HCT116 (cell line): ENCODE data around the gene SEPTIN8. TPM values are rescaled to one million over a fixed set of nuclear protein-coding genes. Genes with fewer than 3 reads are reported as not detected.

Experiments
- ATAC-seq: fragments of 200-7000 bp; cut with Tn5 transposase; 2 replicates; pipeline ENCODE4 v1.9.1; 2020; ENCODE audit warnings: mild to moderate bottlenecking, moderate library complexity
- BruUV-seq: library from RNA; stranded (reverse); fragments of 400-500 nt; replicated peaks from 2 replicates; lab custom pipeline; 2021; lab: Mats Ljungman, UMichigan
- CTCF ChIA-PET: fragments of 300-600 bp; sonication (Branson Sonifier 250); formaldehyde crosslinking; loops from one replicate; lab custom pipeline; 2021; ENCODE audit warnings: antibody characterized with exemption; lab: Charles Lee
- POLR2A ChIA-PET: fragments of 300-600, 350-600 bp; sonication (Branson Sonifier 250); formaldehyde crosslinking; loops from one replicate; lab custom pipeline; 2021; ENCODE audit warnings: antibody characterized with exemption; lab: Charles Lee
- RAD21 ChIA-PET, 2 experiments: fragments of 300-600 bp; sonication (Branson Sonifier 250); formaldehyde crosslinking; loops; one replicate each; lab custom pipeline; 2023; ENCODE audit warnings: low total read pairs in 2 of 2; ENCODE audit not compliant: uncharacterized antibody in 2 of 2, unreplicated experiment in 2 of 2, low non-redundant PET in 1 of 2; lab: Charles Lee
- DNase-seq: peaks from one replicate; pipeline ENCODE4 v3.0.0-alpha.2; 2010; ENCODE audit warnings: low read depth, low spot score
- H2AFZ ChIP-seq: fragments of 200-600 bp; shearing (Covaris generic), sonication (generic); 2 replicates; pipeline ENCODE4 v1.6.1; 2017; ENCODE audit warnings: low read depth, mixed run types, mixed read lengths, antibody characterized with exemption, low read length; ENCODE audit not compliant: poor library complexity, severe bottlenecking
- H3K27ac ChIP-seq: 2 replicates; pipeline ENCODE4 v1.5.1; 2012; ENCODE audit warnings: low read depth, low read length
- H3K27me3 ChIP-seq: fragments of 200-600 bp; sonication (generic); 2 replicates; pipeline ENCODE4 v1.6.1; 2016; ENCODE audit warnings: mixed run types, low read length, mixed read lengths; ENCODE audit not compliant: insufficient read depth
- H3K36me3 ChIP-seq, 2 experiments: fragments of 200-500 bp in 1 of 2; fragments of 200-600 bp in 1 of 2; sonication (Bioruptor generic) in 1 of 2; sonication (generic) in 1 of 2; 2 replicates each; pipeline versions ENCODE4 v1.5.1 to v1.6.1; 2014 to 2016; ENCODE audit warnings: low read length in 2 of 2, inconsistent platforms in 1 of 2, mixed read lengths in 1 of 2, mixed run types in 1 of 2; ENCODE audit not compliant: insufficient read depth in 2 of 2, control insufficient read depth in 1 of 2
- H3K4me1 ChIP-seq, 2 experiments: fragments of 200-600 bp in 1 of 2; sonication (generic) in 1 of 2; 2 replicates each; pipeline versions ENCODE4 v1.5.1 to v1.6.1; 2012 to 2017; ENCODE audit warnings: low read length in 2 of 2, inconsistent platforms in 1 of 2, mild to moderate bottlenecking in 1 of 2, mixed read lengths in 1 of 2, mixed run types in 1 of 2, moderate library complexity in 1 of 2; ENCODE audit not compliant: insufficient read depth in 2 of 2, control insufficient read depth in 1 of 2
- H3K4me2 ChIP-seq: fragments of 200-600 bp; sonication (generic); 2 replicates; pipeline ENCODE4 v1.6.1; 2017; ENCODE audit warnings: mixed run types, low read length, mixed read lengths
- H3K4me3 ChIP-seq, 2 experiments: fragments of 200-600 bp in 1 of 2; sonication (generic) in 1 of 2; replicated peaks in 1 of 2; 2 replicates each; pipeline ENCODE4 v1.5.1; 2011 to 2016; ENCODE audit warnings: low read length in 2 of 2, control low read depth in 1 of 2, low read depth in 1 of 2, mild to moderate bottlenecking in 1 of 2, mixed read lengths in 1 of 2, mixed run types in 1 of 2
- H3K79me2 ChIP-seq: fragments of 200-600 bp; sonication (generic); 2 replicates; pipeline ENCODE4 v1.6.1; 2017; ENCODE audit warnings: mild to moderate bottlenecking, mixed run types, low read length, moderate library complexity, mixed read lengths; ENCODE audit not compliant: insufficient read depth
- H3K9ac ChIP-seq: fragments of 200-600 bp; sonication (generic); 2 replicates; pipeline ENCODE4 v1.6.1; 2016; ENCODE audit warnings: low read length, mixed read lengths
- H3K9me2 ChIP-seq: fragments of 200-600 bp; sonication (generic), shearing (Covaris generic); 2 replicates; pipeline ENCODE4 v1.6.1; 2017; ENCODE audit warnings: mixed run types, mild to moderate bottlenecking, moderate library complexity; ENCODE audit not compliant: insufficient read depth
- H3K9me3 ChIP-seq, 2 experiments: fragments of 200-500 bp in 1 of 2; fragments of 200-600 bp in 1 of 2; sonication (Bioruptor generic) in 1 of 2; sonication (generic) in 1 of 2; 2 replicates each; pipeline ENCODE4 v1.6.1; 2014 to 2017; ENCODE audit warnings: low read length in 2 of 2, mixed read lengths in 2 of 2, inconsistent platforms in 1 of 2, low read depth in 1 of 2, mild to moderate bottlenecking in 1 of 2, mixed run types in 1 of 2, moderate library complexity in 1 of 2; ENCODE audit not compliant: control insufficient read depth in 1 of 2, insufficient read depth in 1 of 2
- H4K20me1 ChIP-seq: fragments of 200-600 bp; sonication (generic), shearing (Covaris generic); 2 replicates; pipeline ENCODE4 v1.6.1; 2017; ENCODE audit warnings: mixed run types, mild to moderate bottlenecking, moderate library complexity; ENCODE audit not compliant: insufficient read depth
- CEBPB ChIP-seq: IDR thresholded peaks from 2 replicates; pipeline ENCODE4 v1.6.1; 2012; ENCODE audit warnings: low read depth
- EGR1 ChIP-seq: IDR thresholded peaks from 2 replicates; pipeline ENCODE4 v1.6.1; 2012; ENCODE audit warnings: low read depth
- ELF1 ChIP-seq: IDR thresholded peaks from 2 replicates; pipeline ENCODE4 v1.6.1; 2012; ENCODE audit warnings: low read depth, borderline replicate concordance
- EZH2phosphoT487 ChIP-seq: fragments of 200-600 bp; IDR thresholded peaks from 2 replicates; pipeline ENCODE4 v1.6.1; 2018; ENCODE audit warnings: antibody characterized with exemption, borderline replicate concordance
- FOSL1 ChIP-seq: IDR thresholded peaks from 2 replicates; pipeline ENCODE4 v1.6.1; 2012; ENCODE audit warnings: low read depth
- JUND ChIP-seq: IDR thresholded peaks from 2 replicates; pipeline ENCODE4 v1.6.1; 2012
- POLR2A ChIP-seq: IDR thresholded peaks from 2 replicates; pipeline ENCODE4 v1.7.0; 2011; ENCODE audit warnings: borderline replicate concordance; ENCODE audit not compliant: insufficient read depth, insufficient read length; ENCODE audit errors: extremely low read depth
- POLR2AphosphoS5 ChIP-seq: IDR thresholded peaks from 2 replicates; pipeline ENCODE4 v1.6.1; 2011; ENCODE audit warnings: mild to moderate bottlenecking, low read depth, low read length, moderate library complexity
- RAD21 ChIP-seq: IDR thresholded peaks from 2 replicates; pipeline ENCODE4 v1.6.1; 2012; ENCODE audit warnings: low read depth, mild to moderate bottlenecking
- SP1 ChIP-seq: IDR thresholded peaks from 2 replicates; pipeline ENCODE4 v1.6.1; 2012; ENCODE audit warnings: low read depth
- SRF ChIP-seq: IDR thresholded peaks from 2 replicates; pipeline ENCODE4 v1.6.1; 2012; ENCODE audit warnings: low read depth
- TCF7L2 ChIP-seq: IDR thresholded peaks from 2 replicates; pipeline ENCODE4 v1.7.0; 2011; ENCODE audit warnings: borderline replicate concordance, inconsistent platforms; ENCODE audit not compliant: insufficient read depth, insufficient read length; ENCODE audit errors: extremely low read depth
- YY1 ChIP-seq: IDR thresholded peaks from 2 replicates; pipeline ENCODE4 v1.6.1; 2011; ENCODE audit warnings: low read length, low read depth, moderate library complexity, mild to moderate bottlenecking; ENCODE audit not compliant: insufficient replicate concordance; ENCODE audit errors: extremely low read depth
- ZBTB33 ChIP-seq: IDR thresholded peaks from 2 replicates; pipeline ENCODE4 v1.6.1; 2011; ENCODE audit warnings: mild to moderate bottlenecking, low read length, moderate library complexity; ENCODE audit not compliant: insufficient replicate concordance; ENCODE audit errors: extremely low read depth
- ZFX ChIP-seq: fragments of 450-650 bp; IDR thresholded peaks from 2 replicates; pipeline ENCODE4 v1.6.1; 2017
- ZNF274 ChIP-seq: fragments of 200-500 bp; sonication (Bioruptor generic); IDR thresholded peaks from 2 replicates; pipeline ENCODE4 v1.6.1; 2014; ENCODE audit warnings: mild to moderate bottlenecking, low read depth, low read length, inconsistent platforms
- intact Hi-C: fragments of 100-400 bp; cut with micrococcal nuclease; formaldehyde crosslinking; loops from 2 replicates; pipeline ENCODE4 v1.10.0; 2022
- total RNA-seq: library from RNA; stranded (reverse); gene quantifications from one replicate; pipeline ENCODE4 v1.2.1, GENCODE V29; 2021; ENCODE audit not compliant: unreplicated experiment
- TF ChIP-seq, protein P1 (sequence below): IDR thresholded peaks from 2 replicates; pipeline ENCODE4 v1.6.1; 2012
- TF ChIP-seq, protein P2 (sequence below): IDR thresholded peaks from 2 replicates; pipeline ENCODE4 v1.6.1; 2012; ENCODE audit warnings: low read depth
- TF ChIP-seq, protein P3 (sequence below): IDR thresholded peaks from 2 replicates; pipeline ENCODE4 v1.6.1; 2012
- TF ChIP-seq, protein P4 (sequence below), 3 experiments: fragments of 200-600 bp in 1 of 3; sonication (generic) in 1 of 3; IDR thresholded peaks in 2 of 3; conservative IDR thresholded peaks in 1 of 3; 2 replicates each; pipeline ENCODE4 v1.5.1; 2012 to 2017; ENCODE audit warnings: low read depth in 2 of 3, low read length in 2 of 3, antibody characterized with exemption in 1 of 3, borderline replicate concordance in 1 of 3, control low read depth in 1 of 3, mild to moderate bottlenecking in 1 of 3, mixed read lengths in 1 of 3, mixed run types in 1 of 3, moderate library complexity in 1 of 3; ENCODE audit not compliant: insufficient read depth in 1 of 3

The SEPTIN8 gene
- total RNA-seq, 1 experiment from 2014 or later: 34.6 TPM

DNA sequence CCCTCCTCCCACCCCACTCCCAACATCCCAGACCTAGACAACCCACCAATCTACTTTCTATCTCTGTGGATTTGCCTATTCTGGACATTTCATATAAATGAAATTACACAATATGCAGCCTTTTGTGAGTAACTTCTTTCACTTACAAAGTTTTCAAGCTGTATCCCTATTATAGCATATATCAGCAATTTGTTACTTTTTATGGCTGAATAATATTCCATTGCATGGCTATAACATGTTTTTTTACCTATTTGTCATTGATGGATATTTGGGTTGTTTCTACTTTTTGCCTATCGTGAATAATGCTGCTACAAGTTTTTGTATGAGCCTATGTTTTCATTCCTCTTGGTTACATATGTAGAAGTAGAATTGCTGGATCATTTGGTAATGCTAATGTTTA, 37.8 kb downstream of the SEPTIN8 start:
- no peaks in the 10 kb centered on the region for H4K20me1 ChIP-seq
- no peaks in the 10 kb centered on the region for H3K27me3 ChIP-seq
- no peaks in the 10 kb centered on the region for H3K36me3 ChIP-seq
- intact Hi-C loops: no loop called here
- H3K27ac ChIP-seq: no peak overlapping the region
- peaks cover 9% of the 10 kb centered on the region; the same call in 1 of the 2 replicates for H3K79me2 ChIP-seq
- CTCF ChIA-PET: no interaction called here
- 0 out of 4 replicates have a peak, but pooled peaks cover 0 to 3% of the 10 kb centered on the region in 2 experiments for H3K9me3 ChIP-seq
- no peaks in the 10 kb centered on the region for H3K9me2 ChIP-seq
- H3K9ac ChIP-seq: no peak overlapping the region
- H3K4me2 ChIP-seq: no peak overlapping the region
- no peak overlapping the region for H3K4me3 ChIP-seq
- no peak for TF ChIP-seq ZBTB33
- no peak for TF ChIP-seq ZFX
- no peak for TF ChIP-seq ZNF274
- no peak for TF ChIP-seq POLR2A
- TF ChIP-seq JUND: no peak
- TF ChIP-seq SP1: no peak
- no peak for TF ChIP-seq TCF7L2
- TF ChIP-seq POLR2AphosphoS5: no peak
- TF ChIP-seq YY1: no peak
- TF ChIP-seq EGR1: no peak
- TF ChIP-seq CEBPB: no peak
- TF ChIP-seq SRF: no peak
- TF ChIP-seq, protein P1, sequence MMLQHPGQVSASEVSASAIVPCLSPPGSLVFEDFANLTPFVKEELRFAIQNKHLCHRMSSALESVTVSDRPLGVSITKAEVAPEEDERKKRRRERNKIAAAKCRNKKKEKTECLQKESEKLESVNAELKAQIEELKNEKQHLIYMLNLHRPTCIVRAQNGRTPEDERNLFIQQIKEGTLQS: no peak
- TF ChIP-seq, protein P2, sequence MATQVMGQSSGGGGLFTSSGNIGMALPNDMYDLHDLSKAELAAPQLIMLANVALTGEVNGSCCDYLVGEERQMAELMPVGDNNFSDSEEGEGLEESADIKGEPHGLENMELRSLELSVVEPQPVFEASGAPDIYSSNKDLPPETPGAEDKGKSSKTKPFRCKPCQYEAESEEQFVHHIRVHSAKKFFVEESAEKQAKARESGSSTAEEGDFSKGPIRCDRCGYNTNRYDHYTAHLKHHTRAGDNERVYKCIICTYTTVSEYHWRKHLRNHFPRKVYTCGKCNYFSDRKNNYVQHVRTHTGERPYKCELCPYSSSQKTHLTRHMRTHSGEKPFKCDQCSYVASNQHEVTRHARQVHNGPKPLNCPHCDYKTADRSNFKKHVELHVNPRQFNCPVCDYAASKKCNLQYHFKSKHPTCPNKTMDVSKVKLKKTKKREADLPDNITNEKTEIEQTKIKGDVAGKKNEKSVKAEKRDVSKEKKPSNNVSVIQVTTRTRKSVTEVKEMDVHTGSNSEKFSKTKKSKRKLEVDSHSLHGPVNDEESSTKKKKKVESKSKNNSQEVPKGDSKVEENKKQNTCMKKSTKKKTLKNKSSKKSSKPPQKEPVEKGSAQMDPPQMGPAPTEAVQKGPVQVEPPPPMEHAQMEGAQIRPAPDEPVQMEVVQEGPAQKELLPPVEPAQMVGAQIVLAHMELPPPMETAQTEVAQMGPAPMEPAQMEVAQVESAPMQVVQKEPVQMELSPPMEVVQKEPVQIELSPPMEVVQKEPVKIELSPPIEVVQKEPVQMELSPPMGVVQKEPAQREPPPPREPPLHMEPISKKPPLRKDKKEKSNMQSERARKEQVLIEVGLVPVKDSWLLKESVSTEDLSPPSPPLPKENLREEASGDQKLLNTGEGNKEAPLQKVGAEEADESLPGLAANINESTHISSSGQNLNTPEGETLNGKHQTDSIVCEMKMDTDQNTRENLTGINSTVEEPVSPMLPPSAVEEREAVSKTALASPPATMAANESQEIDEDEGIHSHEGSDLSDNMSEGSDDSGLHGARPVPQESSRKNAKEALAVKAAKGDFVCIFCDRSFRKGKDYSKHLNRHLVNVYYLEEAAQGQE: no peak
- no peak for TF ChIP-seq RAD21
- no peak for TF ChIP-seq ELF1
- TF ChIP-seq, protein P3, sequence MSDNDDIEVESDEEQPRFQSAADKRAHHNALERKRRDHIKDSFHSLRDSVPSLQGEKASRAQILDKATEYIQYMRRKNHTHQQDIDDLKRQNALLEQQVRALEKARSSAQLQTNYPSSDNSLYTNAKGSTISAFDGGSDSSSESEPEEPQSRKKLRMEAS: no peak
- TF ChIP-seq FOSL1: no peak
- TF ChIP-seq, protein P4, sequence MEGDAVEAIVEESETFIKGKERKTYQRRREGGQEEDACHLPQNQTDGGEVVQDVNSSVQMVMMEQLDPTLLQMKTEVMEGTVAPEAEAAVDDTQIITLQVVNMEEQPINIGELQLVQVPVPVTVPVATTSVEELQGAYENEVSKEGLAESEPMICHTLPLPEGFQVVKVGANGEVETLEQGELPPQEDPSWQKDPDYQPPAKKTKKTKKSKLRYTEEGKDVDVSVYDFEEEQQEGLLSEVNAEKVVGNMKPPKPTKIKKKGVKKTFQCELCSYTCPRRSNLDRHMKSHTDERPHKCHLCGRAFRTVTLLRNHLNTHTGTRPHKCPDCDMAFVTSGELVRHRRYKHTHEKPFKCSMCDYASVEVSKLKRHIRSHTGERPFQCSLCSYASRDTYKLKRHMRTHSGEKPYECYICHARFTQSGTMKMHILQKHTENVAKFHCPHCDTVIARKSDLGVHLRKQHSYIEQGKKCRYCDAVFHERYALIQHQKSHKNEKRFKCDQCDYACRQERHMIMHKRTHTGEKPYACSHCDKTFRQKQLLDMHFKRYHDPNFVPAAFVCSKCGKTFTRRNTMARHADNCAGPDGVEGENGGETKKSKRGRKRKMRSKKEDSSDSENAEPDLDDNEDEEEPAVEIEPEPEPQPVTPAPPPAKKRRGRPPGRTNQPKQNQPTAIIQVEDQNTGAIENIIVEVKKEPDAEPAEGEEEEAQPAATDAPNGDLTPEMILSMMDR (IDR thresholded peaks at IDR 0.05 in 2 of 3, conservative IDR thresholded peaks at IDR 0.05 in 1 of 3; ENCODE audit: borderline replicate concordance in 1 of 3, insufficient read depth in 1 of 3, low read depth in 2 of 3, low read length in 2 of 3): no peak
- no peak for TF ChIP-seq EZH2phosphoT487
- TF ChIP-seq, all 23 proteins: peak for 0
- POLR2A ChIA-PET: no interaction called here
- no peak for ATAC-seq
- Histone ChIP-seq H2AFZ (no peak overlapping the region), H3K4me1 (peaks cover 4 to 20% of the 10 kb centered on the region in 2 experiments; a peak in 3 of 4 replicates)
- no peak for DNase-seq
- no TSS peak for BruUV-seq
- RAD21 ChIA-PET: no interaction called here
